Kidney (tissue), 14 donors: ENCODE results near the gene ZBTB40. TPM values are rescaled to one million over a fixed set of nuclear protein-coding genes. Genes with fewer than 3 reads are reported as not detected.

Source experiments
- DNase-seq, 5 donors: peaks; one replicate each; pipeline ENCODE4 v3.0.0-alpha.2; 2013 to 2020
- FAIRE-seq: peaks from 2 replicates; lab custom pipeline; 2012; peaks lifted over from hg19 to GRCh38; lab: Jason Lieb, UNC
- H3K27ac ChIP-seq, 2 donors: one replicate each; pipeline ENCODE4 v1.7.0; 2013; ENCODE audit warnings: low read depth in 2 of 2, low read length in 2 of 2, inconsistent platforms in 1 of 2
- H3K27me3 ChIP-seq: one replicate; pipeline ENCODE4 v1.7.1; 2013; ENCODE audit warnings: low read length, inconsistent platforms; ENCODE audit not compliant: control insufficient read depth, insufficient read depth
- H3K36me3 ChIP-seq, 3 donors: one replicate each; pipeline versions ENCODE4 v1.7.0 to v1.7.1; 2013; ENCODE audit warnings: low read length in 3 of 3, control low read depth in 1 of 3, inconsistent platforms in 1 of 3; ENCODE audit not compliant: insufficient read depth in 3 of 3, control insufficient read depth in 2 of 3
- H3K4me1 ChIP-seq, 3 donors: one replicate each; pipeline versions ENCODE4 v1.7.0 to v1.7.1; 2013; ENCODE audit warnings: low read length in 3 of 3, inconsistent platforms in 1 of 3, low read depth in 1 of 3; ENCODE audit not compliant: control insufficient read depth in 2 of 3, insufficient read depth in 2 of 3
- H3K4me3 ChIP-seq, 3 donors: one replicate each; pipeline versions ENCODE4 v1.7.0 to v1.8.1; 2013; ENCODE audit warnings: low read length in 3 of 3, control low read depth in 1 of 3, inconsistent platforms in 1 of 3
- H3K9ac ChIP-seq, 3 donors: one replicate each; pipeline versions ENCODE4 v1.7.0 to v1.7.1; 2013; ENCODE audit warnings: low read length in 3 of 3, control low read depth in 1 of 3, inconsistent platforms in 1 of 3
- H3K9me3 ChIP-seq, 3 donors: one replicate each; pipeline versions ENCODE4 v1.7.0 to v1.7.1; 2013; ENCODE audit warnings: low read length in 3 of 3, control low read depth in 1 of 3, inconsistent platforms in 1 of 3; ENCODE audit not compliant: control insufficient read depth in 2 of 3, insufficient read depth in 1 of 3
- CTCF ChIP-seq: IDR thresholded peaks from 3 replicates; pipeline ENCODE4 v1.5.1; 2012; ENCODE audit warnings: mild to moderate bottlenecking, moderate library complexity, borderline replicate concordance; ENCODE audit not compliant: insufficient read depth; ENCODE audit errors: extremely low read depth
- intact Hi-C: fragments of 100-400 bp; cut with DNase I; formaldehyde crosslinking; loops from one replicate; pipeline ENCODE4 v1.11.1; 2022
- polyA plus RNA-seq: library from polyadenylated mRNA; stranded (reverse); fragments of 350-450 nt; fragmentation: Illumina TruSeq; extraction: RNeasy Lipid Tissue Mini Kit (QIAGEN cat#74804); gene quantifications from one replicate; pipeline ENCODE4 v1.2.3, GENCODE V29; 2014; ENCODE audit warnings: low read depth, low replicate concordance; ENCODE audit not compliant: insufficient read depth
- total RNA-seq: library from RNA; stranded (reverse); fragmentation: NEBNext Ultra II Directional; extraction: Animal tissue kit (Norgen Biotek cat#: 25700); gene quantifications from one replicate; pipeline ENCODE4 v1.2.1, GENCODE V29; 2021
- donor health status: control.
- donor health status: control.
- donor health status: control.
- donor health status: control.
- donor health status: control.
- donor health status: DM: yes; HTN: yes; CAD: no.
- donor health status: Normal renal cell carcinoma (clear cell type).

Gene ZBTB40
- total and polyA plus RNA-seq, 2 donors from 2014 or later, result 4.3 to 17.4 TPM

- Histone ChIP-seq H3K4me1 (no peaks in the 10 kb centered on the region), H3K27me3 (no peaks in the 10 kb centered on the region), H3K9me3 (peaks cover 0 to 12% (median 0%) of the 10 kb centered on the region in 3 donors), H3K9ac (no peak overlapping the region), H3K27ac (no peak overlapping the region), H3K36me3 (no peaks in the 10 kb centered on the region), H3K4me3 (no peak overlapping the region)
- FAIRE-seq (no peak), DNase-seq (no peak)
- intact Hi-C loops, result no loop called here
- no peak for TF ChIP-seq CTCF
Observed at GRCh38 chr1:22437573-22437972, 14.1 kb upstream of the ZBTB40 start.

- Histone ChIP-seq H3K4me3 (no peak overlapping the region), H3K36me3 (no peaks in the 10 kb centered on the region), H3K27ac (no peak overlapping the region), H3K4me1 (no peaks in the 10 kb centered on the region), H3K9ac (no peak overlapping the region), H3K9me3 (peaks cover 0 to 12% (median 0%) of the 10 kb centered on the region in 3 donors), H3K27me3 (no peaks in the 10 kb centered on the region)
- DNase-seq, result no peak
- intact Hi-C loops, result no loop called here
- no peak for FAIRE-seq
- TF ChIP-seq CTCF, result no peak
Observed at GRCh38 chr1:22440582-22440981, 11.1 kb upstream of the ZBTB40 start.

GRCh38 chr1:22442212-22442894, 9.3 kb upstream of the ZBTB40 start:
- no peaks in the 10 kb centered on the region for H3K36me3 ChIP-seq
- FAIRE-seq, result no peak
- H3K4me1 ChIP-seq, result no peaks in the 10 kb centered on the region
- intact Hi-C loops, result no loop called here
- no peak overlapping the region for H3K4me3 ChIP-seq
- no peak for TF ChIP-seq CTCF
- no peaks in the 10 kb centered on the region for H3K27me3 ChIP-seq
- no peak overlapping the region for H3K9ac ChIP-seq
- H3K27ac ChIP-seq, result no peak overlapping the region
- DNase-seq, result no peak
- H3K9me3 ChIP-seq, result peaks cover 0 to 12% (median 0%) of the 10 kb centered on the region in 3 donors

GRCh38 chr1:22443332-22443731, 8.3 kb upstream of the ZBTB40 start:
- H3K9ac ChIP-seq, result no peak overlapping the region
- H3K4me1 ChIP-seq, result no peaks in the 10 kb centered on the region
- H3K27me3 ChIP-seq, result no peaks in the 10 kb centered on the region
- DNase-seq, result no peak
- no peak for TF ChIP-seq CTCF
- intact Hi-C loops, result no loop called here
- no peaks in the 10 kb centered on the region for H3K36me3 ChIP-seq
- no peak overlapping the region for H3K27ac ChIP-seq
- H3K4me3 ChIP-seq, result no peak overlapping the region
- no peak for FAIRE-seq
- peaks cover 0 to 12% (median 0%) of the 10 kb centered on the region in 3 donors for H3K9me3 ChIP-seq
